GM21619 (cell line): ENCODE measurements around the gene LYPD6B.

Experiments
- ATAC-seq: cut with Tn5 transposase; IDR thresholded peaks from one replicate; pipeline ENCODE4 v1.9.1; 2021; ENCODE audit not compliant: unreplicated experiment

LYPD6B gene

GRCh38 chr2:149070681-149071320, 32.3 kb downstream of the LYPD6B start:
- no peak for ATAC-seq

GRCh38 chr2:149075105-149075504, 36.6 kb downstream of the LYPD6B start:
- ATAC-seq, result no peak

- no peak for ATAC-seq
These were observed 37.4 kb downstream of the LYPD6B start for GRCh38 chr2:149075853-149076252.

GRCh38 chr2:149076863-149077412, 38.4 kb downstream of the LYPD6B start:
- ATAC-seq, result no peak

GRCh38 chr2:149077861-149078260, 39.4 kb downstream of the LYPD6B start:
- no peak for ATAC-seq

- no peak for ATAC-seq
These were observed 41.6 kb downstream of the LYPD6B start for GRCh38 chr2:149080099-149080498.

GRCh38 chr2:149080971-149081370, 42.5 kb downstream of the LYPD6B start:
- ATAC-seq, result no peak

- ATAC-seq, result no peak
These were observed 43.6 kb downstream of the LYPD6B start for GRCh38 chr2:149082079-149082478.

- ATAC-seq, result no peak
These were observed 44.2 kb downstream of the LYPD6B start for GRCh38 chr2:149082735-149083134.

GRCh38 chr2:149084924-149085795, 46.7 kb downstream of the LYPD6B start:
- no peak for ATAC-seq

- no peak for ATAC-seq
These were observed 49.3 kb downstream of the LYPD6B start for GRCh38 chr2:149087751-149088150.

- no peak for ATAC-seq
These were observed 50.6 kb downstream of the LYPD6B start for GRCh38 chr2:149089068-149089467.

- ATAC-seq, result no peak
These were observed 52.2 kb downstream of the LYPD6B start for GRCh38 chr2:149090706-149091105.

GRCh38 chr2:149093579-149093978, 55.1 kb downstream of the LYPD6B start:
- ATAC-seq, result no peak

- no peak for ATAC-seq
These were observed 55.9 kb downstream of the LYPD6B start for GRCh38 chr2:149094217-149095015.

GRCh38 chr2:149098701-149099100, 60.2 kb downstream of the LYPD6B start:
- ATAC-seq, result no peak

- ATAC-seq, result no peak
These were observed 60.8 kb downstream of the LYPD6B start for GRCh38 chr2:149099298-149099697.

GRCh38 chr2:149100739-149101699, 62.5 kb downstream of the LYPD6B start:
- no peak for ATAC-seq

GRCh38 chr2:149101818-149102217, 63.3 kb downstream of the LYPD6B start:
- ATAC-seq, result no peak

- no peak for ATAC-seq
These were observed 64.7 kb downstream of the LYPD6B start for GRCh38 chr2:149103081-149103620.
